22Rv1 (cell line): Measurements from ENCODE around the gene CCDC148.

Experiments used
- CTCF ChIP-seq: fragments of 450-650 bp; IDR thresholded peaks from 2 replicates; pipeline ENCODE4 v1.5.1; 2017; ENCODE audit warnings: mild to moderate bottlenecking
- ZFX ChIP-seq: fragments of 450-650 bp; IDR thresholded peaks from 2 replicates; pipeline ENCODE4 v1.6.1; 2017; ENCODE audit warnings: antibody characterized with exemption, borderline replicate concordance

GRCh38 chr2:158321264-158321663 lies 135.3 kb downstream of the CCDC148 start:
- TF ChIP-seq CTCF, result no peak
- no peak for TF ChIP-seq ZFX
